ENCODE results near the gene PTPN1. TPM values are rescaled to one million over a fixed set of nuclear protein-coding genes. Genes with fewer than 3 reads are reported as not detected.

Gene PTPN1
- total RNA-seq, 4 donors from 2014 or later = 13.8 to 40.4 (median 22.0) TPM

GRCh38 chr20:50594591-50595432, 84.6 kb downstream of the PTPN1 start:
- Histone ChIP-seq H3K4me1 (peaks cover 0 to 8% (median 4%) of the 10 kb centered on the region in 4 donors), H3K36me3 (peaks cover 0 to 3% (median 0%) of the 10 kb centered on the region in 3 donors), H3K27me3 (no peaks in the 10 kb centered on the region), H3K27ac (peak overlapping the region in 1 of 4 donors; percentile 38), H3K4me3 (no peak overlapping the region), H3K9me3 (no peaks in the 10 kb centered on the region)
- TF ChIP-seq CTCF (IDR thresholded peaks at IDR 0.05) (no peak), POLR2A (IDR thresholded peaks at IDR 0.05) (no peak)
- DNase-seq = peak in 2 of 3 donors; percentile 42 to 69

GRCh38 chr20:50595433-50595895, 85.3 kb downstream of the PTPN1 start:
- no peaks in the 10 kb centered on the region for H3K27me3 ChIP-seq
- peaks cover 0 to 8% (median 4%) of the 10 kb centered on the region in 4 donors for H3K4me1 ChIP-seq
- H3K27ac ChIP-seq = no peak overlapping the region
- TF ChIP-seq CTCF (IDR thresholded peaks at IDR 0.05) (no peak), POLR2A (IDR thresholded peaks at IDR 0.05) (no peak)
- no peak for DNase-seq
- H3K4me3 ChIP-seq = no peak overlapping the region
- H3K36me3 ChIP-seq = no peaks in the 10 kb centered on the region
- H3K9me3 ChIP-seq = no peaks in the 10 kb centered on the region

- no peak overlapping the region for H3K4me3 ChIP-seq
- TF ChIP-seq POLR2A (IDR thresholded peaks at IDR 0.05) = no peak
- TF ChIP-seq CTCF (IDR thresholded peaks at IDR 0.05) = no peak
- no peaks in the 10 kb centered on the region for H3K27me3 ChIP-seq
- H3K9me3 ChIP-seq = no peaks in the 10 kb centered on the region
- peaks cover 0 to 8% (median 4%) of the 10 kb centered on the region in 4 donors for H3K4me1 ChIP-seq
- no peaks in the 10 kb centered on the region for H3K36me3 ChIP-seq
- DNase-seq = no peak
- H3K27ac ChIP-seq = no peak overlapping the region
Observed at GRCh38 chr20:50595988-50596693, 86.0 kb downstream of the PTPN1 start.

- Histone ChIP-seq H3K9me3 (no peaks in the 10 kb centered on the region), H3K36me3 (no peaks in the 10 kb centered on the region), H3K4me1 (peaks cover 0 to 8% (median 4%) of the 10 kb centered on the region in 4 donors), H3K27me3 (no peaks in the 10 kb centered on the region), H3K4me3 (no peak overlapping the region), H3K27ac (no peak overlapping the region)
- DNase-seq = no peak
- TF ChIP-seq POLR2A (IDR thresholded peaks at IDR 0.05) (no peak), CTCF (IDR thresholded peaks at IDR 0.05) (no peak)
Observed at GRCh38 chr20:50596694-50597021, 86.5 kb downstream of the PTPN1 start.

GRCh38 chr20:50597406-50597969, 87.3 kb downstream of the PTPN1 start:
- H3K27me3 ChIP-seq = no peaks in the 10 kb centered on the region
- H3K9me3 ChIP-seq = no peaks in the 10 kb centered on the region
- no peak for DNase-seq
- H3K4me3 ChIP-seq = no peak overlapping the region
- TF ChIP-seq POLR2A (IDR thresholded peaks at IDR 0.05) = no peak
- no peak for TF ChIP-seq CTCF (IDR thresholded peaks at IDR 0.05)
- peaks cover 0 to 8% (median 2%) of the 10 kb centered on the region in 4 donors for H3K4me1 ChIP-seq
- H3K27ac ChIP-seq = no peak overlapping the region
- H3K36me3 ChIP-seq = no peaks in the 10 kb centered on the region

Data from Peyer's patch (tissue), 4 donors.